ENCODE results near the gene CPVL. TPM values are rescaled to one million over a fixed set of nuclear protein-coding genes. Genes with fewer than 3 reads are reported as not detected.

The CPVL gene
- polyA plus RNA-seq, 3 donors, result 410 to 1,111 (median 1,108) TPM

GRCh38 chr7:29116361-29117200 lies 29.8 kb downstream of the CPVL start:
- Histone ChIP-seq H3K9me3 (replicated peaks in 1 of 2; ENCODE audit: control insufficient read depth in 1 of 2, insufficient read depth in 1 of 2, low read length in 2 of 2) (no peaks in the 10 kb centered on the region), H3K27me3 (ENCODE audit: control insufficient read depth in 2 of 2, insufficient read depth in 2 of 2, low read length in 2 of 2) (no peaks in the 10 kb centered on the region), H3K4me1 (ENCODE audit: control insufficient read depth in 1 of 2, insufficient read depth in 2 of 2, low read length in 2 of 2) (peaks cover 41 to 56% of the 10 kb centered on the region in 2 donors), H3K4me2 (replicated peaks; ENCODE audit: extremely low read depth, low read length, poor library complexity, severe bottlenecking) (no peak overlapping the region), H3K36me3 (replicated peaks in 1 of 2; ENCODE audit: control insufficient read depth in 1 of 2, insufficient read depth in 2 of 2, low read length in 2 of 2) (peaks cover 40 to 65% of the 10 kb centered on the region in 2 donors), H3K4me3 (replicated peaks in 1 of 3; ENCODE audit: low read depth in 2 of 3, low read length in 3 of 3) (no peak overlapping the region), H3K9ac (ENCODE audit: insufficient read depth, low read length, poor library complexity, severe bottlenecking) (no peak overlapping the region), H3K27ac (ENCODE audit: low read depth in 1 of 2, low read length in 2 of 2) (no peak overlapping the region), H2AFZ (ENCODE audit: insufficient read depth, low read depth, low read length, poor library complexity, severe bottlenecking) (no peak overlapping the region), H4K20me1 (ENCODE audit: insufficient read depth, low read length) (peaks cover 84% of the 10 kb centered on the region), H3K79me2 (ENCODE audit: insufficient read depth, low read length) (peaks cover 40% of the 10 kb centered on the region)
- no peak for TF ChIP-seq CTCF (IDR thresholded peaks at IDR 0.05)
- Mint-ChIP-seq H3K27me3 (ENCODE audit: low read depth in 3 of 3) (no peaks in the 10 kb centered on the region), H3K9me3 (peaks cover 0 to 5% (median 0%) of the 10 kb centered on the region in 7 donors), H3K36me3 (peaks cover 45 to 64% of the 10 kb centered on the region in 2 donors), H3K4me3 (peak overlapping the region in 1 of 2 donors; percentile 11), H3K4me1 (peaks cover 56% of the 10 kb centered on the region), H3K27ac (peak overlapping the region in 2 of 7 donors; percentile 19 to 46)
- DNase-seq, result no peak
- no CpG with 5 or more reads among the region's 5 CpGs for WGBS (ENCODE audit: insufficient coverage)
- intact Hi-C loops (cut with micrococcal nuclease), result no loop called here

GRCh38 chr7:29115753-29116152 lies 30.6 kb downstream of the CPVL start:
- intact Hi-C loops (cut with micrococcal nuclease), result no loop called here
- Mint-ChIP-seq H3K27me3 (ENCODE audit: low read depth in 3 of 3) (no peaks in the 10 kb centered on the region), H3K27ac (peak overlapping the region in 1 of 7 donors; percentile 18), H3K4me1 (peaks cover 64% of the 10 kb centered on the region), H3K4me3 (no peak overlapping the region), H3K36me3 (peaks cover 47 to 67% of the 10 kb centered on the region in 2 donors), H3K9me3 (peaks cover 0 to 5% (median 0%) of the 10 kb centered on the region in 7 donors)
- H3K9ac ChIP-seq (ENCODE audit: insufficient read depth, low read length, poor library complexity, severe bottlenecking), result no peak overlapping the region
- H3K4me2 ChIP-seq (replicated peaks; ENCODE audit: extremely low read depth, low read length, poor library complexity, severe bottlenecking), result no peak overlapping the region
- peaks cover 45 to 65% of the 10 kb centered on the region in 2 donors for H3K36me3 ChIP-seq (replicated peaks in 1 of 2; ENCODE audit: control insufficient read depth in 1 of 2, insufficient read depth in 2 of 2, low read length in 2 of 2)
- H3K9me3 ChIP-seq (replicated peaks in 1 of 2; ENCODE audit: control insufficient read depth in 1 of 2, insufficient read depth in 1 of 2, low read length in 2 of 2), result no peaks in the 10 kb centered on the region
- no CpG with 5 or more reads among the region's 1 CpG for WGBS (ENCODE audit: insufficient coverage)
- peaks cover 48 to 64% of the 10 kb centered on the region in 2 donors for H3K4me1 ChIP-seq (ENCODE audit: control insufficient read depth in 1 of 2, insufficient read depth in 2 of 2, low read length in 2 of 2)
- DNase-seq, result no peak
- H3K79me2 ChIP-seq (ENCODE audit: insufficient read depth, low read length), result peaks cover 31% of the 10 kb centered on the region
- no peak overlapping the region for H3K27ac ChIP-seq (ENCODE audit: low read depth in 1 of 2, low read length in 2 of 2)
- no peaks in the 10 kb centered on the region for H3K27me3 ChIP-seq (ENCODE audit: control insufficient read depth in 2 of 2, insufficient read depth in 2 of 2, low read length in 2 of 2)
- no peak overlapping the region for H2AFZ ChIP-seq (ENCODE audit: insufficient read depth, low read depth, low read length, poor library complexity, severe bottlenecking)
- no peak for TF ChIP-seq CTCF (IDR thresholded peaks at IDR 0.05)
- H3K4me3 ChIP-seq (replicated peaks in 1 of 3; ENCODE audit: low read depth in 2 of 3, low read length in 3 of 3), result no peak overlapping the region
- H4K20me1 ChIP-seq (ENCODE audit: insufficient read depth, low read length), result peaks cover 80% of the 10 kb centered on the region

Data from CD14-positive monocyte (primary cell).